ENCODE results near the gene CABP2.

- TF ChIP-seq CSDC2 (CRISPR knock-in tag; IDR thresholded peaks at IDR 0.05) (no peak), PATZ1 (CRISPR knock-in tag; IDR thresholded peaks at IDR 0.05; ENCODE audit: borderline replicate concordance) (no peak), CREB5 (CRISPR knock-in tag; IDR thresholded peaks at IDR 0.05; ENCODE audit: low read depth) (no peak), ESRRG (CRISPR knock-in tag; IDR thresholded peaks at IDR 0.05) (no peak), ZFP30 (CRISPR knock-in tag; IDR thresholded peaks at IDR 0.05) (no peak), BACH2 (CRISPR knock-in tag; IDR thresholded peaks at IDR 0.05; ENCODE audit: borderline replicate concordance) (no peak), ZNF70 (CRISPR knock-in tag; IDR thresholded peaks at IDR 0.05) (no peak), ARNTL (CRISPR knock-in tag; IDR thresholded peaks at IDR 0.05; ENCODE audit: borderline replicate concordance, low read depth) (no peak), ZNF8 (CRISPR knock-in tag; IDR thresholded peaks at IDR 0.05) (no peak), TCF4 (CRISPR knock-in tag; IDR thresholded peaks at IDR 0.05; ENCODE audit: borderline replicate concordance) (no peak), OSR1 (CRISPR knock-in tag; IDR thresholded peaks at IDR 0.05) (no peak), ZFP3 (CRISPR knock-in tag; IDR thresholded peaks at IDR 0.05) (no peak)
Measured at GRCh38 chr11:67519726-67520125, 3.5 kb downstream of the CABP2 start.
